Sigmoid colon (tissue), 4 donors: ENCODE measurements around the gene ADCY5.
A peak's percentile ranks its signal among the peaks of the same experiment; 100 is the strongest.

ENCODE experiments used
- POLR2AphosphoS5 ChIP-seq, 4 donors: sonication (generic); formaldehyde crosslinking; IDR thresholded peaks; one replicate each; pipeline ENCODE4 v1.6.1; 2017; ENCODE audit warnings: antibody characterized with exemption in 4 of 4
- TF ChIP-seq, protein P1 (sequence below), 4 experiments: fragments of 450-650 bp in 3 of 4; fragments of 200-600 bp in 1 of 4; IDR thresholded peaks; one replicate each; pipeline ENCODE4 v1.5.1; 2016 to 2019; ENCODE audit warnings: antibody characterized with exemption in 4 of 4, mild to moderate bottlenecking in 3 of 4, moderate library complexity in 2 of 4

GRCh38 chr3:123341871-123342630 is 106.8 kb downstream of the ADCY5 start:
- TF ChIP-seq, protein P1, sequence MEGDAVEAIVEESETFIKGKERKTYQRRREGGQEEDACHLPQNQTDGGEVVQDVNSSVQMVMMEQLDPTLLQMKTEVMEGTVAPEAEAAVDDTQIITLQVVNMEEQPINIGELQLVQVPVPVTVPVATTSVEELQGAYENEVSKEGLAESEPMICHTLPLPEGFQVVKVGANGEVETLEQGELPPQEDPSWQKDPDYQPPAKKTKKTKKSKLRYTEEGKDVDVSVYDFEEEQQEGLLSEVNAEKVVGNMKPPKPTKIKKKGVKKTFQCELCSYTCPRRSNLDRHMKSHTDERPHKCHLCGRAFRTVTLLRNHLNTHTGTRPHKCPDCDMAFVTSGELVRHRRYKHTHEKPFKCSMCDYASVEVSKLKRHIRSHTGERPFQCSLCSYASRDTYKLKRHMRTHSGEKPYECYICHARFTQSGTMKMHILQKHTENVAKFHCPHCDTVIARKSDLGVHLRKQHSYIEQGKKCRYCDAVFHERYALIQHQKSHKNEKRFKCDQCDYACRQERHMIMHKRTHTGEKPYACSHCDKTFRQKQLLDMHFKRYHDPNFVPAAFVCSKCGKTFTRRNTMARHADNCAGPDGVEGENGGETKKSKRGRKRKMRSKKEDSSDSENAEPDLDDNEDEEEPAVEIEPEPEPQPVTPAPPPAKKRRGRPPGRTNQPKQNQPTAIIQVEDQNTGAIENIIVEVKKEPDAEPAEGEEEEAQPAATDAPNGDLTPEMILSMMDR (IDR thresholded peaks at IDR 0.05) = peak in 2 of 4 experiments; percentile 9 to 18
- peak in 1 of 4 donors; percentile 7 for TF ChIP-seq POLR2AphosphoS5 (IDR thresholded peaks at IDR 0.05)
